HepG2 (cell line): ENCODE results near the gene ARL16. TPM values are rescaled to one million over a fixed set of nuclear protein-coding genes. Genes with fewer than 3 reads are reported as not detected.

Experiments used
- ATAC-seq: fragments of 200-7000 bp; cut with Tn5 transposase; 3 replicates; pipeline ENCODE4 v1.9.1; 2020; ENCODE audit warnings: mild to moderate bottlenecking, moderate library complexity
- BruUV-seq: library from RNA; stranded (reverse); fragments of 400-500 nt; replicated peaks from 2 replicates; lab custom pipeline; 2021; lab: Mats Ljungman, UMichigan
- CTCF ChIA-PET: fragments of 300-600 bp; formaldehyde crosslinking; extraction: SDS; loops from one replicate; lab custom pipeline; 2021; ENCODE audit warnings: low total read pairs, inconsistent platforms, low intra/inter-chr PET ratio; lab: Yijun Ruan, JAX
- POLR2A ChIA-PET: fragments of 350-600 bp; sonication (Branson Sonifier 250); formaldehyde crosslinking; loops from one replicate; lab custom pipeline; 2020; ENCODE audit warnings: antibody characterized with exemption, inconsistent platforms; lab: Yijun Ruan, JAX
- DNase-seq: peaks from one replicate; pipeline ENCODE4 v3.0.0-alpha.2; 2015; ENCODE audit warnings: low spot score
- FAIRE-seq: peaks from 3 replicates; lab custom pipeline; 2011; peaks lifted over from hg19 to GRCh38; lab: Jason Lieb, UNC
- H2AFZ ChIP-seq: one replicate; pipeline ENCODE4 v1.6.1; 2011; ENCODE audit warnings: low read length, inconsistent platforms
- H3K27ac ChIP-seq: fragments of 300-600 bp; 3 replicates; pipeline ENCODE4 v1.8.0; 2011; ENCODE audit warnings: mixed run types, mild to moderate bottlenecking, mixed read lengths, low read length, inconsistent platforms; ENCODE audit not compliant: insufficient read depth; ENCODE audit errors: extremely low read length
- H3K27me3 ChIP-seq, 2 experiments: fragments of 200-600 bp in 1 of 2; 2 replicates in 1 of 2; 3 replicates in 1 of 2; pipeline versions ENCODE4 v1.6.0 to v1.8.0; 2011; ENCODE audit warnings: low read length in 2 of 2, mild to moderate bottlenecking in 2 of 2, moderate library complexity in 2 of 2, inconsistent platforms in 1 of 2; ENCODE audit not compliant: insufficient read depth in 2 of 2, control insufficient read depth in 1 of 2
- H3K36me3 ChIP-seq, 2 experiments: fragments of 200-600 bp in 1 of 2; replicated peaks in 1 of 2; 2 replicates in 1 of 2; 3 replicates in 1 of 2; pipeline versions ENCODE4 v1.5.1 to v1.8.0; 2011; ENCODE audit warnings: low read length in 2 of 2, inconsistent platforms in 1 of 2; ENCODE audit not compliant: insufficient read depth in 2 of 2, control insufficient read depth in 1 of 2
- H3K4me1 ChIP-seq: 2 replicates; pipeline ENCODE4 v1.5.1; 2012; ENCODE audit warnings: low read length, inconsistent platforms; ENCODE audit not compliant: insufficient read depth
- H3K4me2 ChIP-seq: 2 replicates; pipeline ENCODE4 v1.6.0; 2011; ENCODE audit warnings: low read depth, low read length, inconsistent platforms
- H3K4me3 ChIP-seq, 3 experiments: fragments of 200-600 bp in 1 of 3; sonication (generic), shearing (Covaris generic) in 1 of 3; replicated peaks in 1 of 3; 2 replicates each; pipeline ENCODE4 v1.5.1; 2011 to 2016; ENCODE audit warnings: low read length in 3 of 3, inconsistent platforms in 2 of 3, low read depth in 2 of 3, mild to moderate bottlenecking in 2 of 3, control low read depth in 1 of 3, mixed read lengths in 1 of 3; ENCODE audit not compliant: insufficient read depth in 1 of 3
- H3K79me2 ChIP-seq: one replicate; pipeline ENCODE4 v1.6.1; 2011; ENCODE audit warnings: low read length, inconsistent platforms; ENCODE audit not compliant: insufficient read depth
- H3K9ac ChIP-seq: 2 replicates; pipeline ENCODE4 v1.6.0; 2011; ENCODE audit warnings: mild to moderate bottlenecking, low read depth, low read length, inconsistent platforms; ENCODE audit not compliant: insufficient read depth
- H3K9me3 ChIP-seq: 2 replicates; pipeline ENCODE4 v1.5.1; 2012; ENCODE audit warnings: mild to moderate bottlenecking, low read length
- H4K20me1 ChIP-seq: 2 replicates; pipeline ENCODE4 v1.6.0; 2011; ENCODE audit warnings: inconsistent platforms, mild to moderate bottlenecking, low read length, moderate library complexity; ENCODE audit not compliant: insufficient read depth
- HNF4G ChIP-seq, 2 experiments: sonication (generic) in 1 of 2; formaldehyde crosslinking in 1 of 2; IDR thresholded peaks; 2 replicates each; pipeline versions ENCODE4 v1.4.0 to v1.6.1; 2011 to 2020; ENCODE audit warnings: borderline replicate concordance in 2 of 2, low read depth in 2 of 2, mild to moderate bottlenecking in 2 of 2, low read length in 1 of 2, missing genetic modification reagents in 1 of 2, moderate library complexity in 1 of 2
- KDM5B ChIP-seq: sonication (generic); formaldehyde crosslinking; IDR thresholded peaks from 2 replicates; pipeline ENCODE4 v1.4.0; 2020; ENCODE audit warnings: missing genetic modification reagents, mild to moderate bottlenecking, borderline replicate concordance
- TRIM22 ChIP-seq: fragments of 450-650 bp; IDR thresholded peaks from 2 replicates; pipeline ENCODE4 v1.6.1; 2017
- YEATS4 ChIP-seq: sonication (generic); formaldehyde crosslinking; IDR thresholded peaks from 2 replicates; pipeline ENCODE4 v1.4.0; 2020; ENCODE audit warnings: missing genetic modification reagents, borderline replicate concordance
- ZNF225 ChIP-seq: sonication (generic); formaldehyde crosslinking; IDR thresholded peaks from 2 replicates; pipeline ENCODE4 v1.4.0; 2020; ENCODE audit warnings: mild to moderate bottlenecking, missing genetic modification reagents
- ZNF296 ChIP-seq: sonication (generic); formaldehyde crosslinking; conservative IDR thresholded peaks from 2 replicates; pipeline ENCODE4 v1.5.0; 2020; ENCODE audit warnings: mild to moderate bottlenecking, missing genetic modification reagents
- ZNF605 ChIP-seq: sonication (generic); formaldehyde crosslinking; IDR thresholded peaks from 2 replicates; pipeline ENCODE4 v1.8.0; 2022; ENCODE audit warnings: mild to moderate bottlenecking, missing genetic modification reagents
- ZNF891 ChIP-seq: sonication (generic); formaldehyde crosslinking; IDR thresholded peaks from 2 replicates; pipeline ENCODE4 v1.5.0; 2020; ENCODE audit warnings: mild to moderate bottlenecking, missing genetic modification reagents
- WGBS: methylation state at CpG from one replicate; pipeline ENCODE4 v1.1.6; 2017; ENCODE audit warnings: low lambda C conversion rate; 5-methylcytosine and 5-hydroxymethylcytosine counted together
- in situ Hi-C: cut with HindIII; loops from 2 replicates; pipeline ENCODE4 v1.10.0; 2017; ENCODE audit warnings: low pct_unique_long_range_greater_than_20kb; ENCODE audit not compliant: extremely low pct_ligation_motif_present
- intact Hi-C: fragments of 100-400 bp; cut with micrococcal nuclease; formaldehyde crosslinking; loops from one replicate; pipeline ENCODE4 v1.10.0; 2022; ENCODE audit not compliant: unreplicated experiment
- polyA plus RNA-seq, 8 experiments: library from polyadenylated mRNA; depleted of rRNA in 3 of 8; stranded (reverse) in 7 of 8; unstranded in 1 of 8; fragments of >200 nt; fragmentation: Illumina TruSeq in 4 of 8; extraction: Trizol in 4 of 8; gene quantifications; 2 replicates each; pipeline versions ENCODE4 v1.2.1 to v1.2.3, GENCODE V29; 2011 to 2016; ENCODE audit warnings: low read depth in 4 of 8, missing spikeins in 1 of 8, mixed read lengths in 1 of 8; ENCODE audit not compliant: insufficient read depth in 1 of 8
- total RNA-seq, 5 experiments: library from RNA; depleted of rRNA; stranded (reverse); fragments of >200 nt; fragmentation: Illumina TruSeq; extraction: Trizol; gene quantifications; 2 replicates each; pipeline ENCODE4 v1.2.3, GENCODE V29; 2016; ENCODE audit warnings: low read depth in 1 of 5
- TF ChIP-seq, protein P1 (sequence below): sonication (generic); formaldehyde crosslinking; IDR thresholded peaks from 2 replicates; pipeline ENCODE4 v1.5.1; 2020; ENCODE audit warnings: mild to moderate bottlenecking, missing genetic modification reagents, moderate library complexity
- TF ChIP-seq, protein P2 (sequence below): sonication (generic); formaldehyde crosslinking; IDR thresholded peaks from 2 replicates; pipeline ENCODE4 v1.4.0; 2020; ENCODE audit warnings: missing genetic modification reagents, borderline replicate concordance
- TF ChIP-seq, protein P3 (sequence below): sonication (generic); formaldehyde crosslinking; IDR thresholded peaks from 2 replicates; pipeline ENCODE4 v1.8.1; 2023; ENCODE audit warnings: mild to moderate bottlenecking, missing genetic modification reagents, borderline replicate concordance

The ARL16 gene
- total and polyA plus RNA-seq, 2 of the 13 experiments (the other 11 are each of a cell fraction or from before 2014, with no cell fraction given) = 20.8 to 30.8 TPM

DNA sequence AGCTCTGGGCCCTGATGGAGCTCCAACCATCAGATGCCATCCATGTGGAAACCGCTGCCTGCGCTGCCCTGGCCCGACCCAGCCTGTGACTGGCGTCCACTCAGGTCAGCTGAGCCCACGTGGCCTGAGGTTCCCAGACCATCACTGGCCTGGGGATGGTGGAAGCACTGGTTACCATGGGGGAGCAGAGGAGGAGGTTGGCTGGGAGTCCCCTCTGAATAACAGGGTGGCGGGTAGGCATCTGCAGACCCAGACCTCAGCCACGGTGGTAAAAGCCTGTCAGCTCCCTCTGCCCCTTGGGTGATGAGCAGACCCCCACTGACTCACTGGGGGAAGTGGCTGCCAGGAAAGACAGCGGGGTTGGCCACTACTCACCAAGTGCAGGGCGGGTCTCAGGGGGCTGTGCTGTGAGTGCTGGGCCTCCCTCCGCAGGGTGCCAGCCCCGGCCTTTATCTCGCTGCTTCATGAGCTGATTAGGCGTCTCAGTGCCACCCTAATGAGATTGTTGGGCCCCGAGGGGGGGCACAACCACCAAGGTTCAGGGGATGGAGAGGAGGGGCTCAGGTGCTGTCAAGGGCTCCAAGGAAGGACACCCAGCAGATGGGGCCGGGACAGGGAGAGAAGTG, 27.4 kb downstream of the ARL16 start, which contains the start of gene PDE6G:
Gene PDE6G (minus strand): TSS at position 425 of the 626 bp plus-strand sequence. CDS start 3,237 bp downstream, outside the sequence.
- in situ Hi-C loops = no loop called here
- 49% methylated on average over 5 of the region's 15 CpGs for whole genome bisulfite sequencing
- peaks cover 0 to 17% of the 10 kb centered on the region in 2 experiments; a peak in 3 of 5 replicates for H3K27me3 ChIP-seq
- no peaks in the 10 kb centered on the region for H4K20me1 ChIP-seq
- ChIA-PET POLR2A (interaction anchor here (0.6 to 2.1 kb wide), 5 partner anchors 9 to 71 kb away, joined by 3 to 15 read pairs (median 6); partner anchors contain the start of genes CCDC137 and OXLD1), CTCF (no interaction called here)
- FAIRE-seq (no peak), DNase-seq (no peak), ATAC-seq (no peak)
- intact Hi-C loops = no loop called here
- H3K9me3 ChIP-seq = no peaks in the 10 kb centered on the region
- no peak within 1 kb of the TSS for H2AFZ ChIP-seq
- H3K4me3 ChIP-seq = peak within 1 kb of the TSS in 1 of 3 experiments; percentile 45; a peak in 1 of 6 replicates
- BruUV-seq = no TSS peak
- peaks cover 77% of the 10 kb centered on the region for H3K4me1 ChIP-seq
- H3K9ac ChIP-seq = peak within 1 kb of the TSS; percentile 38; the same call in 1 of the 2 replicates
- TF ChIP-seq YEATS4 (CRISPR knock-in tag) = no peak
- 0 out of 2 replicates have a peak, but pooled peaks have one; percentile 9 for TF ChIP-seq ZNF891 (CRISPR knock-in tag)
- TF ChIP-seq ZNF296 (CRISPR knock-in tag) = 0 out of 2 replicates have a peak, but pooled peaks have one; percentile 31
- TF ChIP-seq ZNF605 = peak; percentile 6; the same call in 1 of the 2 replicates
- TF ChIP-seq TRIM22 = no peak
- TF ChIP-seq HNF4G (IDR thresholded peaks at IDR 0.05; ENCODE audit: borderline replicate concordance, low read depth, low read length) = no peak
- no peak for TF ChIP-seq HNF4G (CRISPR knock-in tag; IDR thresholded peaks at IDR 0.05; ENCODE audit: borderline replicate concordance, low read depth)
- TF ChIP-seq, protein P1, sequence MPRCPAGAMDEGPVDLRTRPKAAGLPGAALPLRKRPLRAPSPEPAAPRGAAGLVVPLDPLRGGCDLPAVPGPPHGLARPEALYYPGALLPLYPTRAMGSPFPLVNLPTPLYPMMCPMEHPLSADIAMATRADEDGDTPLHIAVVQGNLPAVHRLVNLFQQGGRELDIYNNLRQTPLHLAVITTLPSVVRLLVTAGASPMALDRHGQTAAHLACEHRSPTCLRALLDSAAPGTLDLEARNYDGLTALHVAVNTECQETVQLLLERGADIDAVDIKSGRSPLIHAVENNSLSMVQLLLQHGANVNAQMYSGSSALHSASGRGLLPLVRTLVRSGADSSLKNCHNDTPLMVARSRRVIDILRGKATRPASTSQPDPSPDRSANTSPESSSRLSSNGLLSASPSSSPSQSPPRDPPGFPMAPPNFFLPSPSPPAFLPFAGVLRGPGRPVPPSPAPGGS (CRISPR knock-in tag) = no peak
- TF ChIP-seq ZNF225 = 0 out of 2 replicates have a peak, but pooled peaks have one; percentile 42
- TF ChIP-seq, protein P2, sequence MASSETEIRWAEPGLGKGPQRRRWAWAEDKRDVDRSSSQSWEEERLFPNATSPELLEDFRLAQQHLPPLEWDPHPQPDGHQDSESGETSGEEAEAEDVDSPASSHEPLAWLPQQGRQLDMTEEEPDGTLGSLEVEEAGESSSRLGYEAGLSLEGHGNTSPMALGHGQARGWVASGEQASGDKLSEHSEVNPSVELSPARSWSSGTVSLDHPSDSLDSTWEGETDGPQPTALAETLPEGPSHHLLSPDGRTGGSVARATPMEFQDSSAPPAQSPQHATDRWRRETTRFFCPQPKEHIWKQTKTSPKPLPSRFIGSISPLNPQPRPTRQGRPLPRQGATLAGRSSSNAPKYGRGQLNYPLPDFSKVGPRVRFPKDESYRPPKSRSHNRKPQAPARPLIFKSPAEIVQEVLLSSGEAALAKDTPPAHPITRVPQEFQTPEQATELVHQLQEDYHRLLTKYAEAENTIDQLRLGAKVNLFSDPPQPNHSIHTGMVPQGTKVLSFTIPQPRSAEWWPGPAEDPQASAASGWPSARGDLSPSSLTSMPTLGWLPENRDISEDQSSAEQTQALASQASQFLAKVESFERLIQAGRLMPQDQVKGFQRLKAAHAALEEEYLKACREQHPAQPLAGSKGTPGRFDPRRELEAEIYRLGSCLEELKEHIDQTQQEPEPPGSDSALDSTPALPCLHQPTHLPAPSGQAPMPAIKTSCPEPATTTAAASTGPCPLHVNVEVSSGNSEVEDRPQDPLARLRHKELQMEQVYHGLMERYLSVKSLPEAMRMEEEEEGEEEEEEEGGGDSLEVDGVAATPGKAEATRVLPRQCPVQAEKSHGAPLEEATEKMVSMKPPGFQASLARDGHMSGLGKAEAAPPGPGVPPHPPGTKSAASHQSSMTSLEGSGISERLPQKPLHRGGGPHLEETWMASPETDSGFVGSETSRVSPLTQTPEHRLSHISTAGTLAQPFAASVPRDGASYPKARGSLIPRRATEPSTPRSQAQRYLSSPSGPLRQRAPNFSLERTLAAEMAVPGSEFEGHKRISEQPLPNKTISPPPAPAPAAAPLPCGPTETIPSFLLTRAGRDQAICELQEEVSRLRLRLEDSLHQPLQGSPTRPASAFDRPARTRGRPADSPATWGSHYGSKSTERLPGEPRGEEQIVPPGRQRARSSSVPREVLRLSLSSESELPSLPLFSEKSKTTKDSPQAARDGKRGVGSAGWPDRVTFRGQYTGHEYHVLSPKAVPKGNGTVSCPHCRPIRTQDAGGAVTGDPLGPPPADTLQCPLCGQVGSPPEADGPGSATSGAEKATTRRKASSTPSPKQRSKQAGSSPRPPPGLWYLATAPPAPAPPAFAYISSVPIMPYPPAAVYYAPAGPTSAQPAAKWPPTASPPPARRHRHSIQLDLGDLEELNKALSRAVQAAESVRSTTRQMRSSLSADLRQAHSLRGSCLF (CRISPR knock-in tag) = no peak
- TF ChIP-seq, protein P3, sequence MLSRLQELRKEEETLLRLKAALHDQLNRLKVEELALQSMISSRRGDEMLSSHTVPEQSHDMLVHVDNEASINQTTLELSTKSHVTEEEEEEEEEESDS (CRISPR knock-in tag) = no peak
- TF ChIP-seq KDM5B (CRISPR knock-in tag) = 0 out of 2 replicates have a peak, but pooled peaks have one; percentile 1
- peak within 1 kb of the TSS; percentile 45 for H3K4me2 ChIP-seq
- H3K27ac ChIP-seq = no peak within 1 kb of the TSS
- H3K36me3 ChIP-seq = no peaks in the 10 kb centered on the region
- no peaks in the 10 kb centered on the region for H3K79me2 ChIP-seq
